Mucosa of stomach (tissue), 1 donor: ENCODE measurements around the gene IQCK.
"Not testable (repeated sequence)": the region's sequence is repeated elsewhere in the genome, so short reads cannot be mapped to it uniquely, and the experiment has no call there.

Experiments used
- H3K27me3 ChIP-seq: one replicate; pipeline ENCODE4 v1.7.0; 2013; ENCODE audit warnings: mild to moderate bottlenecking, low read length; ENCODE audit not compliant: control insufficient read depth, insufficient read depth
- H3K36me3 ChIP-seq: one replicate; pipeline ENCODE4 v1.7.0; 2013; ENCODE audit warnings: low read length; ENCODE audit not compliant: control insufficient read depth, insufficient read depth
- H3K4me1 ChIP-seq: one replicate; pipeline ENCODE4 v1.7.0; 2013; ENCODE audit warnings: mild to moderate bottlenecking, low read length; ENCODE audit not compliant: control insufficient read depth, insufficient read depth
- H3K4me3 ChIP-seq: one replicate; pipeline ENCODE4 v1.7.0; 2013; ENCODE audit warnings: low read length
- H3K9ac ChIP-seq: one replicate; pipeline ENCODE4 v1.7.0; 2013; ENCODE audit warnings: mild to moderate bottlenecking, low read length, moderate library complexity
- H3K9me3 ChIP-seq: one replicate; pipeline ENCODE4 v1.7.0; 2013; ENCODE audit warnings: mild to moderate bottlenecking, low read length, moderate library complexity; ENCODE audit not compliant: control insufficient read depth
- donor health status: Pancreatic carcinoma.

The IQCK gene

GRCh38 chr16:19712418-19713058, 5.5 kb upstream of the IQCK start:
- peaks cover 10% of the 10 kb centered on the region for H3K4me1 ChIP-seq
- no peaks in the 10 kb centered on the region for H3K27me3 ChIP-seq
- no peak overlapping the region for H3K9ac ChIP-seq
- H3K4me3 ChIP-seq, result no peak overlapping the region
- H3K9me3 ChIP-seq, result no peaks in the 10 kb centered on the region
- no peaks in the 10 kb centered on the region for H3K36me3 ChIP-seq

DNA sequence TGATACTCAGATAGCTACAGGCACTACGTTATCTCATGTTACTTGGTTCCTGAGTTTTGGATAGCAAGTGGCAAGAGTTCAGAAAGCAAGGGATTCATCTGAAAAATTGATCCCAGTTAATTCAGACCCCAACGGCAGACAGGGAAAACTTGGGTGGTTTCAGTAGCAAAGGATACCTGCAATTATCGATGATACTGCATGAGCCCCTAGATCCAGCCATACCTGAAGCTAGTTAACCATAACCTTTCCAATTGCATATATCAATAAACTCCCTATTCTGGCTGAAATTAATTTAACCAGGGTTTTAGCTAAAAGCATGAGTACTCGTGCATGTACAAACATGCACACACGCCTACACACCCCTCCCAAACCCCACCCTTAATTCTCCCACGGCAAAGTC, 4.4 kb upstream of the IQCK start:
- H3K9ac ChIP-seq, result no peak overlapping the region
- no peaks in the 10 kb centered on the region for H3K9me3 ChIP-seq
- H3K4me3 ChIP-seq, result no peak overlapping the region
- no peaks in the 10 kb centered on the region for H3K27me3 ChIP-seq
- H3K36me3 ChIP-seq, result no peaks in the 10 kb centered on the region
- H3K4me1 ChIP-seq, result peaks cover 10% of the 10 kb centered on the region

- no peak overlapping the region for H3K9ac ChIP-seq
- no peaks in the 10 kb centered on the region for H3K36me3 ChIP-seq
- no peaks in the 10 kb centered on the region for H3K27me3 ChIP-seq
- H3K4me3 ChIP-seq, result no peak overlapping the region
- H3K9me3 ChIP-seq, result no peaks in the 10 kb centered on the region
- H3K4me1 ChIP-seq, result peaks cover 10% of the 10 kb centered on the region
These were observed 2.5 kb upstream of the IQCK start for GRCh38 chr16:19715566-19715965.

- peaks cover 10% of the 10 kb centered on the region for H3K4me1 ChIP-seq
- no peaks in the 10 kb centered on the region for H3K27me3 ChIP-seq
- no peak overlapping the region for H3K9ac ChIP-seq
- H3K4me3 ChIP-seq, result no peak overlapping the region
- no peaks in the 10 kb centered on the region for H3K9me3 ChIP-seq
- no peaks in the 10 kb centered on the region for H3K36me3 ChIP-seq
These were observed 1.9 kb upstream of the IQCK start for GRCh38 chr16:19716183-19716582.

- not testable (repeated sequence) for H3K4me1 ChIP-seq, H3K27me3 ChIP-seq, H3K9me3 ChIP-seq, H3K36me3 ChIP-seq
- H3K4me3 ChIP-seq, result peak overlapping the region; percentile 86
- H3K9ac ChIP-seq, result peak overlapping the region; percentile 78
These were observed 1.3 kb upstream of the IQCK start for GRCh38 chr16:19716728-19717127.

GRCh38 chr16:19717314-19717713, 757 bp upstream of the IQCK start:
- H3K4me3 ChIP-seq, result peak overlapping the region; percentile 86
- H3K9me3 ChIP-seq, result no peaks in the 10 kb centered on the region
- no peaks in the 10 kb centered on the region for H3K27me3 ChIP-seq
- peak overlapping the region; percentile 78 for H3K9ac ChIP-seq
- H3K36me3 ChIP-seq, result no peaks in the 10 kb centered on the region
- peaks cover 10% of the 10 kb centered on the region for H3K4me1 ChIP-seq

- peak overlapping the region; percentile 78 for H3K9ac ChIP-seq
- H3K4me1 ChIP-seq, result peaks cover 10% of the 10 kb centered on the region
- no peaks in the 10 kb centered on the region for H3K27me3 ChIP-seq
- H3K4me3 ChIP-seq, result peak overlapping the region; percentile 86
- H3K36me3 ChIP-seq, result no peaks in the 10 kb centered on the region
- no peaks in the 10 kb centered on the region for H3K9me3 ChIP-seq
These were observed 524 bp downstream of the IQCK start for GRCh38 chr16:19718624-19718965.

DNA sequence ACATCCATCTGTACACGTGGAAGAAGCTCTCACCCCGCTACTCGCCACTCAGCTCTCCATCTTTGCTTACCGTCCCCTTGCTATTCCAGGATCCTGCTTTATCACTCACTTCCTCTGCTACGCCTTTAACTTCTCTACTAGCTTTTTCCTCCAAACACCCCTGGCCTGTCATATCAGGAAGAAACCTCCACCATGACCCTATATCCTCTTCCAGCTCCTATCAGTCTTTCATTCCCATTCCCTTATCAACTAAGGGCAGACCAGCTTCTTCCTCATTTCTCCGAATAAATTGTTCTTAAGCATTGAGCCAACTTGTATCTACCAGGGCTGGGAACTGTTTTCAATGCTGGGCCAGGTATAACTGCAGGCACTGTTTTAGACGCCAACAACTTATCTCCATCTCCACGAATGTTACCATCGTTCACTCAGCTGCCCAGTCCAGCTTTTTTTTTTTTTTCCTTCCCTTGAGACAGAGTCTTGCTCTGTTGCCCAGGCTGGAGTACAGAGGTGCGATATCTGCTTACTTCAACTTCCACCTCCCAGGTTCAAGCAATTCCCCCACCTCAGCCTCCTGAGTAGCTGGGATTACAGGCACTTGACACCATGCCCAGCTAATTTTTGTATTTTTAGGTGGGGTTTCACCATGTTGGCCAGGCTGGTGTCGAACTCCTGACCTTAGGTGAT, 4.3 kb downstream of the IQCK start:
- no peaks in the 10 kb centered on the region for H3K36me3 ChIP-seq
- no peaks in the 10 kb centered on the region for H3K4me1 ChIP-seq
- H3K9me3 ChIP-seq, result no peaks in the 10 kb centered on the region
- H3K9ac ChIP-seq, result no peak overlapping the region
- H3K4me3 ChIP-seq, result no peak overlapping the region
- no peaks in the 10 kb centered on the region for H3K27me3 ChIP-seq

- no peaks in the 10 kb centered on the region for H3K9me3 ChIP-seq
- H3K4me3 ChIP-seq, result no peak overlapping the region
- no peaks in the 10 kb centered on the region for H3K36me3 ChIP-seq
- H3K27me3 ChIP-seq, result no peaks in the 10 kb centered on the region
- no peaks in the 10 kb centered on the region for H3K4me1 ChIP-seq
- no peak overlapping the region for H3K9ac ChIP-seq
These were observed 4.9 kb downstream of the IQCK start for GRCh38 chr16:19722981-19723380.

- Histone ChIP-seq H3K36me3 (no peaks in the 10 kb centered on the region), H3K4me3 (no peak overlapping the region), H3K9ac (no peak overlapping the region), H3K27me3 (no peaks in the 10 kb centered on the region), H3K9me3 (no peaks in the 10 kb centered on the region), H3K4me1 (no peaks in the 10 kb centered on the region)
These were observed 10.5 kb downstream of the IQCK start for GRCh38 chr16:19728636-19728965.

GRCh38 chr16:19733551-19733950, 15.5 kb downstream of the IQCK start:
- Histone ChIP-seq H3K4me3 (no peak overlapping the region), H3K4me1 (no peaks in the 10 kb centered on the region), H3K9me3 (no peaks in the 10 kb centered on the region), H3K27me3 (no peaks in the 10 kb centered on the region), H3K9ac (no peak overlapping the region), H3K36me3 (no peaks in the 10 kb centered on the region)

- Histone ChIP-seq H3K4me1 (no peaks in the 10 kb centered on the region), H3K4me3 (no peak overlapping the region), H3K36me3 (no peaks in the 10 kb centered on the region), H3K9ac (no peak overlapping the region), H3K9me3 (no peaks in the 10 kb centered on the region), H3K27me3 (no peaks in the 10 kb centered on the region)
These were observed 17.2 kb downstream of the IQCK start for GRCh38 chr16:19735074-19735867.
